Activated CD8-positive, alpha-beta T cell treated with anti-CD3 and anti-CD28 coated beads for 36 hours (primary cell): ENCODE data around the gene HACD3. TPM values are rescaled to one million over a fixed set of nuclear protein-coding genes. Genes with fewer than 3 reads are reported as not detected.
A peak's percentile ranks its signal among the peaks of the same experiment; 100 is the strongest.

Experiments used
- ATAC-seq: fragments of 200-7000 bp; cut with Tn5 transposase; one replicate; pipeline ENCODE4 v1.10.0; 2021; ENCODE audit warnings: mild to moderate bottlenecking, moderate library complexity
- CTCF ChIA-PET: fragments of 350-600 bp; sonication (Branson Sonifier 250); formaldehyde crosslinking; loops from one replicate; lab custom pipeline; 2021; ENCODE audit warnings: antibody characterized with exemption; lab: Charles Lee
- POLR2A ChIA-PET: fragments of 350-600 bp; sonication (Branson Sonifier 250); formaldehyde crosslinking; loops from one replicate; lab custom pipeline; 2021; ENCODE audit warnings: antibody characterized with exemption; lab: Charles Lee
- DNase-seq: peaks from one replicate; pipeline ENCODE4 v3.0.0-alpha.2; 2020
- H3K27ac Mint-ChIP-seq: one replicate; pipeline ENCODE4 v1.8.0; 2021; ENCODE audit warnings: mild to moderate bottlenecking, mixed read lengths
- H3K27me3 Mint-ChIP-seq: one replicate; pipeline ENCODE4 v1.8.0; 2021; ENCODE audit warnings: mixed read lengths
- H3K36me3 Mint-ChIP-seq: one replicate; pipeline ENCODE4 v1.8.0; 2021; ENCODE audit warnings: low read depth, mixed read lengths
- H3K4me1 Mint-ChIP-seq: one replicate; pipeline ENCODE4 v1.8.0; 2021; ENCODE audit warnings: low read depth, mixed read lengths
- H3K4me3 Mint-ChIP-seq: one replicate; pipeline ENCODE4 v1.8.0; 2021; ENCODE audit warnings: mild to moderate bottlenecking, moderate library complexity, mixed read lengths
- H3K9me3 Mint-ChIP-seq: one replicate; pipeline ENCODE4 v1.8.0; 2021; ENCODE audit warnings: mixed read lengths
- intact Hi-C: fragments of 100-400 bp; cut with micrococcal nuclease; formaldehyde crosslinking; loops from one replicate; pipeline ENCODE4 v1.10.0; 2022
- total RNA-seq, 2 experiments: library from RNA; stranded (reverse); gene quantifications; one replicate each; pipeline ENCODE4 v1.2.3, GENCODE V29; 2021
- TF ChIP-seq, protein P1 (sequence below): fragments of 200-600 bp; IDR thresholded peaks from one replicate; pipeline ENCODE4 v1.8.0; 2022; ENCODE audit warnings: antibody characterized with exemption, mild to moderate bottlenecking

Gene HACD3
- total RNA-seq, 2 experiments from 2014 or later: 30.2 to 32.5 TPM

DNA sequence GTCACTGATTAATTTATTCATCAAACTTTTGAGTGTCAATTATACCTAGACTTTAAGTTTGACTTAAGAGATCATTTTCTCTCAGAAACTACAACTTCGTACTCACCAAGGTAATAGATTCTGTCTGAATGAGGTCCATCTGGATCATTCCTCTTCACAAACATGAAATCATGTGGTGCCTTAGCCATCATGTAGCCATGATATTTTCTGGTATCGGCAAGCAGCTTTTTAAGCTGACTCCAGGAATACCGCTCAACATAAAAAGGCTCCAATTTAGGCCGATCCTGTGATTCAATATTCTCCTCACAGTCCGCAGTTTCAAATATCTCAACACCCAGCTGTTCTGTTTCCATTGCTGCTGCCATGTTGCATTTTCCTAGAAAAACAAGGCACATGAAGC, 18.1 kb upstream of the HACD3 start:
- Mint-ChIP-seq H3K36me3 (peaks cover 38% of the 10 kb centered on the region), H3K27me3 (no peaks in the 10 kb centered on the region), H3K4me1 (peaks cover 48% of the 10 kb centered on the region), H3K4me3 (no peak overlapping the region), H3K27ac (peak overlapping the region; percentile 54), H3K9me3 (no peaks in the 10 kb centered on the region)
- ATAC-seq (no peak), DNase-seq (no peak)
- TF ChIP-seq, protein P1, sequence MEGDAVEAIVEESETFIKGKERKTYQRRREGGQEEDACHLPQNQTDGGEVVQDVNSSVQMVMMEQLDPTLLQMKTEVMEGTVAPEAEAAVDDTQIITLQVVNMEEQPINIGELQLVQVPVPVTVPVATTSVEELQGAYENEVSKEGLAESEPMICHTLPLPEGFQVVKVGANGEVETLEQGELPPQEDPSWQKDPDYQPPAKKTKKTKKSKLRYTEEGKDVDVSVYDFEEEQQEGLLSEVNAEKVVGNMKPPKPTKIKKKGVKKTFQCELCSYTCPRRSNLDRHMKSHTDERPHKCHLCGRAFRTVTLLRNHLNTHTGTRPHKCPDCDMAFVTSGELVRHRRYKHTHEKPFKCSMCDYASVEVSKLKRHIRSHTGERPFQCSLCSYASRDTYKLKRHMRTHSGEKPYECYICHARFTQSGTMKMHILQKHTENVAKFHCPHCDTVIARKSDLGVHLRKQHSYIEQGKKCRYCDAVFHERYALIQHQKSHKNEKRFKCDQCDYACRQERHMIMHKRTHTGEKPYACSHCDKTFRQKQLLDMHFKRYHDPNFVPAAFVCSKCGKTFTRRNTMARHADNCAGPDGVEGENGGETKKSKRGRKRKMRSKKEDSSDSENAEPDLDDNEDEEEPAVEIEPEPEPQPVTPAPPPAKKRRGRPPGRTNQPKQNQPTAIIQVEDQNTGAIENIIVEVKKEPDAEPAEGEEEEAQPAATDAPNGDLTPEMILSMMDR: no peak
- ChIA-PET CTCF (interaction anchor here (1.3 kb wide), 1 partner anchor 16 kb away, joined by 4 read pairs; no protein-coding TSS in a partner anchor), POLR2A (interaction anchor here (0.5 to 1.2 kb wide), 6 partner anchors 11 to 1200 kb away, joined by 3 to 5 read pairs (median 4); partner anchors contain the start of gene HACD3)
- intact Hi-C loops: no loop called here

GRCh38 chr15:65512807-65513416, 17.4 kb upstream of the HACD3 start:
- no peak for ATAC-seq
- intact Hi-C loops: no loop called here
- ChIA-PET CTCF (interaction anchor here (2.0 kb wide), 1 partner anchor 17 kb away, joined by 5 read pairs; the partner anchor contains the start of gene HACD3), POLR2A (interaction anchor here (0.5 to 1.2 kb wide), 7 partner anchors 11 to 1846 kb away, joined by 3 to 5 read pairs (median 3); partner anchors contain the start of gene HACD3)
- H3K4me1 Mint-ChIP-seq: peaks cover 49% of the 10 kb centered on the region
- H3K9me3 Mint-ChIP-seq: no peaks in the 10 kb centered on the region
- H3K4me3 Mint-ChIP-seq: no peak overlapping the region
- peak overlapping the region; percentile 54 for H3K27ac Mint-ChIP-seq
- H3K27me3 Mint-ChIP-seq: no peaks in the 10 kb centered on the region
- TF ChIP-seq, protein P1: no peak
- peaks cover 38% of the 10 kb centered on the region for H3K36me3 Mint-ChIP-seq
- DNase-seq: no peak

- TF ChIP-seq, protein P1: peak; percentile 88
- Mint-ChIP-seq H3K9me3 (no peaks in the 10 kb centered on the region), H3K36me3 (peaks cover 19% of the 10 kb centered on the region), H3K4me3 (peak within 1 kb of the TSS; percentile 85), H3K27me3 (no peaks in the 10 kb centered on the region), H3K4me1 (peaks cover 36% of the 10 kb centered on the region), H3K27ac (peak within 1 kb of the TSS; percentile 91)
- ChIA-PET POLR2A (interaction anchor here (0.6 to 1.1 kb wide), 10 partner anchors 9 to 987 kb away, joined by 3 to 4 read pairs (median 3); partner anchors contain the start of genes INTS14, RAB11A and RNU5B-1), CTCF (interaction anchor here (0.6 to 1.4 kb wide), 6 partner anchors 24 to 868 kb away, joined by 3 to 5 read pairs (median 3); partner anchors contain the start of gene INTS14)
- intact Hi-C loops: no loop called here
- ATAC-seq (peak; percentile 96), DNase-seq (peak; percentile 95)
Observed at GRCh38 chr15:65516997-65517865, 13.0 kb upstream of the HACD3 start, which contains the start of gene DPP8. DPP8 (minus strand) TSS chr15:65517689; CDS start chr15:65512553, 5,136 bp downstream.

DNA sequence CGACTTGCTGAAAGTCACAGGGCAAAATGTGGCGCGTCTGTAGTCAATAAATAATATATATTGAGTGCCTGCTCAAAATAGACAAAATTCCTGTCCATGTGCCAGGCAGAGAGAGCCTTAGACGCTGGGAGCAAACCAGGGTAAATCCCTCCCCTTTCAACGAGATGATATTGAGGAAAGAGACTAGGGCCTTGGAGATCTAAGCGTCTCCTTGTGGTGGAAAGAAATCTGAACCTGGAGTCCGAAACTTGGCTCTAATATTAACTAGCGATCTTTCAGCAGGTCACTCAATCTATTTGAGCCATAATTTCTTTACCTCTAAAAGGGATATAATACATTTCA, 12.4 kb upstream of the HACD3 start:
- no peaks in the 10 kb centered on the region for H3K9me3 Mint-ChIP-seq
- H3K27ac Mint-ChIP-seq: peak overlapping the region; percentile 91
- H3K27me3 Mint-ChIP-seq: no peaks in the 10 kb centered on the region
- DNase-seq (no peak), ATAC-seq (peak; percentile 4)
- TF ChIP-seq, protein P1: no peak
- ChIA-PET POLR2A (interaction anchor here (1.5 kb wide), 1 partner anchor 10 kb away, joined by 4 read pairs; no protein-coding TSS in a partner anchor), CTCF (interaction anchor here (0.7 to 1.5 kb wide), 2 partner anchors 22 to 25 kb away, joined by 3 to 7 read pairs; no protein-coding TSS in a partner anchor)
- peaks cover 29% of the 10 kb centered on the region for H3K4me1 Mint-ChIP-seq
- peak overlapping the region; percentile 85 for H3K4me3 Mint-ChIP-seq
- intact Hi-C loops: no loop called here
- H3K36me3 Mint-ChIP-seq: peaks cover 17% of the 10 kb centered on the region
